PC-3 (cell line): ENCODE measurements around the gene C15orf39. TPM values are rescaled to one million over a fixed set of nuclear protein-coding genes. Genes with fewer than 3 reads are reported as not detected.

ENCODE experiments used
- ATAC-seq: fragments of 200-7000 bp; cut with Tn5 transposase; 2 replicates; pipeline ENCODE4 v1.9.1; 2020; ENCODE audit warnings: mild to moderate bottlenecking, moderate library complexity
- BruUV-seq: library from RNA; stranded (reverse); fragments of 400-500 nt; replicated peaks from 2 replicates; lab custom pipeline; 2021; lab: Mats Ljungman, UMichigan
- CTCF ChIA-PET: fragments of 300-600 bp; sonication (Branson Sonifier 250); formaldehyde crosslinking; loops from one replicate; lab custom pipeline; 2022; ENCODE audit warnings: antibody characterized with exemption; lab: Charles Lee
- POLR2A ChIA-PET: fragments of 300-600 bp; sonication (Branson Sonifier 250); formaldehyde crosslinking; loops from one replicate; lab custom pipeline; 2022; ENCODE audit warnings: antibody characterized with exemption; ENCODE audit not compliant: unreplicated experiment; lab: Charles Lee
- DNase-seq: peaks from one replicate; pipeline ENCODE4 v3.0.0-alpha.2; 2015
- H2AFZ ChIP-seq: fragments of 300-600 bp; sonication (generic); 2 replicates; pipeline ENCODE4 v1.6.0; 2016; ENCODE audit warnings: antibody characterized with exemption, low read length
- H3F3A ChIP-seq: fragments of 300-600 bp; sonication (generic); one replicate; pipeline ENCODE4 v1.6.0; 2017; ENCODE audit warnings: antibody characterized with exemption, low read length, control low read depth, mild to moderate bottlenecking; ENCODE audit not compliant: unreplicated experiment
- H3K27ac ChIP-seq: fragments of 300-600 bp; sonication (generic); 2 replicates; pipeline ENCODE4 v1.5.1; 2016; ENCODE audit warnings: mild to moderate bottlenecking, low read length
- H3K27me3 ChIP-seq: fragments of 300-600 bp; sonication (generic); 2 replicates; pipeline ENCODE4 v1.6.1; 2016; ENCODE audit warnings: low read length, mixed read lengths
- H3K36me3 ChIP-seq: fragments of 300-600 bp; sonication (generic); 2 replicates; pipeline ENCODE4 v1.6.1; 2016; ENCODE audit warnings: low read depth, mixed run types, low read length, mixed read lengths
- H3K4me1 ChIP-seq: fragments of 300-600 bp; sonication (generic); 2 replicates; pipeline ENCODE4 v1.5.1; 2016; ENCODE audit warnings: low read length; ENCODE audit not compliant: insufficient read depth
- H3K4me2 ChIP-seq: fragments of 300-600 bp; sonication (generic); 2 replicates; pipeline ENCODE4 v1.6.0; 2016; ENCODE audit warnings: low read length
- H3K4me3 ChIP-seq: fragments of 300-600 bp; sonication (generic); 2 replicates; pipeline ENCODE4 v1.5.1; 2016; ENCODE audit warnings: mild to moderate bottlenecking, low read length, mixed read lengths
- H3K79me2 ChIP-seq: fragments of 300-600 bp; sonication (generic); 2 replicates; pipeline ENCODE4 v1.6.1; 2017; ENCODE audit warnings: low read length, mixed read lengths
- H3K9ac ChIP-seq: fragments of 300-600 bp; sonication (generic); 2 replicates; pipeline ENCODE4 v1.6.0; 2016; ENCODE audit warnings: mild to moderate bottlenecking, low read length
- H3K9me2 ChIP-seq: fragments of 300-600 bp; sonication (generic); replicated peaks from 2 replicates; pipeline ENCODE4 v1.6.1; 2016; ENCODE audit warnings: mixed run types, low read length, mixed read lengths
- H3K9me3 ChIP-seq: fragments of 300-600 bp; sonication (generic); 2 replicates; pipeline ENCODE4 v1.6.1; 2016; ENCODE audit warnings: low read length, mixed read lengths
- H4K20me1 ChIP-seq: fragments of 300-600 bp; sonication (generic); 2 replicates; pipeline ENCODE4 v1.6.1; 2016; ENCODE audit warnings: low read length, mixed read lengths
- EZH2 ChIP-seq: fragments of 300-600 bp; sonication (generic); IDR thresholded peaks from one replicate; pipeline ENCODE4 v1.6.1; 2017; ENCODE audit warnings: antibody characterized with exemption, mild to moderate bottlenecking, low read length; ENCODE audit not compliant: unreplicated experiment
- EZH2phosphoT487 ChIP-seq: fragments of 300-600 bp; sonication (generic); IDR thresholded peaks from 2 replicates; pipeline ENCODE4 v1.6.1; 2018; ENCODE audit warnings: mild to moderate bottlenecking, antibody characterized with exemption, low read length, borderline replicate concordance
- intact Hi-C: fragments of 100-400 bp; cut with micrococcal nuclease; formaldehyde crosslinking; loops from 2 replicates; pipeline ENCODE4 v1.9.0; 2023
- total RNA-seq: library from RNA; depleted of rRNA; stranded (reverse); fragments of >200 nt; gene quantifications from 2 replicates; pipeline ENCODE4 v1.2.3, GENCODE V29; 2014
- TF ChIP-seq, protein P1 (sequence below): fragments of 300-600 bp; sonication (generic); conservative IDR thresholded peaks from 2 replicates; pipeline ENCODE4 v1.5.1; 2017; ENCODE audit warnings: antibody characterized with exemption, low read depth, mild to moderate bottlenecking, low read length

Gene C15orf39
- total RNA-seq, 1 experiment from 2014 or later: 23.8 TPM

DNA sequence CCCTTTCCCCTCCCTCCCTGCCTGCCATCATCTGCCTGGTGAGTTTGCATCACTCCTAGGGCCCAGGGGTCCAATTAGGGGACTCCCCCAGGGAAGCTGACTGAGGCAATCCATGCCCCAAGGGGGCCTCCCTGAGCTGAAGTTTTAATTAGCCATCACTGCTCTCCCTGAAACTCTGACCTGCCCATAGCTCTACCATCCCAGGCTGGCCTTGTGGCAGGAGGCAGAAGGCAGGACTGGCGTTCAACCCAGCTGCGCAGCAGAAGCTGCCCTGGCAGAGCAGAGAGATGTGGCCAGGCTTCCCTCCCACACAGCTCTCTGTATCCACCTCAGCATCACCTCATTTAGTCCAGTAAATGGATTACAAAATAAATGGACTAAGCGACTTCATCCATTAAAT, 7.7 kb upstream of the C15orf39 start:
- H3K27ac ChIP-seq: no peak overlapping the region
- no TSS peak for BruUV-seq
- intact Hi-C loops: no loop called here

DNA sequence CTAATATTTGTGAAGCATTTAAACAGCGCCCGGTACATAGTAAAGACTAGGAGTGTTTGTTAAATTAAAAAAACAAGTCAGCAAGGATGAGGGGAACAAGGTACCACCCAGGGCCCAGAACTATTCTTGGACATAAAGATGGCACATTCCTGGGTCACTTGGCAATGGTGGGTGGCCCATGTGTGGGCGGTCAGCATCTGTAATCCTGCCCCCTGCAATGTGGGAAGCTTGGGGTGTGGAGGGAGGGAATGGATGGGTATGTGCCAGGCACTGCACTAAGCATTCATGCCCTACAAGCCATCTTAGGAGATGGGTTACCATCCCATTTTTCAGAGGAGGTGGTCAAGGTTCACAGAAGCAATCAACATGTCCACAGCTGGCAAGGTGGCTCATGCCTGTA, 7.3 kb upstream of the C15orf39 start:
- H3K79me2 ChIP-seq: no peaks in the 10 kb centered on the region
- H3K27me3 ChIP-seq: no peaks in the 10 kb centered on the region
- no peak overlapping the region for H3K4me3 ChIP-seq
- ChIA-PET CTCF (no interaction called here), POLR2A (no interaction called here)
- H3K36me3 ChIP-seq: no peaks in the 10 kb centered on the region
- intact Hi-C loops: no loop called here
- no peak overlapping the region for H3K9ac ChIP-seq
- ATAC-seq: no peak
- no peaks in the 10 kb centered on the region for H3K9me3 ChIP-seq
- DNase-seq: no peak
- BruUV-seq: no TSS peak
- no peak overlapping the region for H3K27ac ChIP-seq
- no peaks in the 10 kb centered on the region for H3K4me1 ChIP-seq
- no peaks in the 10 kb centered on the region for H3F3A ChIP-seq
- no peaks in the 10 kb centered on the region for H3K9me2 ChIP-seq
- H2AFZ ChIP-seq: no peak overlapping the region
- TF ChIP-seq, protein P1, sequence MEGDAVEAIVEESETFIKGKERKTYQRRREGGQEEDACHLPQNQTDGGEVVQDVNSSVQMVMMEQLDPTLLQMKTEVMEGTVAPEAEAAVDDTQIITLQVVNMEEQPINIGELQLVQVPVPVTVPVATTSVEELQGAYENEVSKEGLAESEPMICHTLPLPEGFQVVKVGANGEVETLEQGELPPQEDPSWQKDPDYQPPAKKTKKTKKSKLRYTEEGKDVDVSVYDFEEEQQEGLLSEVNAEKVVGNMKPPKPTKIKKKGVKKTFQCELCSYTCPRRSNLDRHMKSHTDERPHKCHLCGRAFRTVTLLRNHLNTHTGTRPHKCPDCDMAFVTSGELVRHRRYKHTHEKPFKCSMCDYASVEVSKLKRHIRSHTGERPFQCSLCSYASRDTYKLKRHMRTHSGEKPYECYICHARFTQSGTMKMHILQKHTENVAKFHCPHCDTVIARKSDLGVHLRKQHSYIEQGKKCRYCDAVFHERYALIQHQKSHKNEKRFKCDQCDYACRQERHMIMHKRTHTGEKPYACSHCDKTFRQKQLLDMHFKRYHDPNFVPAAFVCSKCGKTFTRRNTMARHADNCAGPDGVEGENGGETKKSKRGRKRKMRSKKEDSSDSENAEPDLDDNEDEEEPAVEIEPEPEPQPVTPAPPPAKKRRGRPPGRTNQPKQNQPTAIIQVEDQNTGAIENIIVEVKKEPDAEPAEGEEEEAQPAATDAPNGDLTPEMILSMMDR: no peak
- no peak for TF ChIP-seq EZH2
- no peak for TF ChIP-seq EZH2phosphoT487
- H3K4me2 ChIP-seq: no peak overlapping the region
- no peaks in the 10 kb centered on the region for H4K20me1 ChIP-seq

More for the DNA sequence above, 7.7 kb upstream of the C15orf39 start:
- DNase-seq: no peak
- no peaks in the 10 kb centered on the region for H3K36me3 ChIP-seq
- no peak for TF ChIP-seq EZH2phosphoT487
- TF ChIP-seq, protein P1: no peak
- TF ChIP-seq EZH2: no peak
- H4K20me1 ChIP-seq: no peaks in the 10 kb centered on the region
- no peak for ATAC-seq
- no peak overlapping the region for H2AFZ ChIP-seq
- H3F3A ChIP-seq: no peaks in the 10 kb centered on the region
- no peak overlapping the region for H3K4me3 ChIP-seq
- no peaks in the 10 kb centered on the region for H3K79me2 ChIP-seq
- ChIA-PET POLR2A (no interaction called here), CTCF (no interaction called here)
- H3K4me1 ChIP-seq: no peaks in the 10 kb centered on the region
- no peaks in the 10 kb centered on the region for H3K27me3 ChIP-seq
- no peaks in the 10 kb centered on the region for H3K9me3 ChIP-seq
- H3K4me2 ChIP-seq: no peak overlapping the region
- H3K9me2 ChIP-seq: no peaks in the 10 kb centered on the region
- H3K9ac ChIP-seq: no peak overlapping the region

DNA sequence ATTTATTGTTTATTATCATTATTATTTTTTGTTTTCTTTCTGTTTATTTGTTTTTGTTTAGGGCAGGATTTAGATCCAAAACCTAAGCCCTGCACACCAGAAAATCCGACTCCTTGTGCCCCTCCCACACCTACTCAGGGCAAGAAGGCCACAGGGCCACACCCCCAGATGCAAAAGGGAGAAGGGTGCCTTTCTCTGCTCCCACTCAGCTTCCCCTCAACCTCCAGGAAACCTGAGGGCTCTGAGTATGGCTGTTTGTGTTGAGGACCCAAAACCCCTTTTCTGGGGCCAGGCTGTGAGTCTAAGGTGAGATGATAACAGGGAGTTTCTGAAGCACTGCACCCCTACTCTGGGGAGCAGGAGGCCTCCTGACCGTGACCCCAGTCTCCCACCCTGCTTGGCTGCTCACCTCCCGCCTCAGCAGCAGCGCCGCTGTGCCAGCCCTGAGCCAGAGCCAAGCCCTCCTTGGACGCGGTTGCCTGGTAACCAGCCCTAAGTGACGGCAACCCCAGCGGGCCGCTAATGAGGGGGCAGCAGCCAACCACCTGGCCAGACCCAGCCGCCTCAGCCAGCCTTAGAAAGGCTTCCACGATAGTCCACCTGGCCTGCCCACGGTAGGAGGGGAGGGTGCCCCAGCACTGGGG, 6.4 kb upstream of the C15orf39 start:
- intact Hi-C loops: no loop called here

More for the DNA sequence above, 6.4 kb upstream of the C15orf39 start:
- Histone ChIP-seq H3K4me3 (no peak overlapping the region), H3K9me3 (no peaks in the 10 kb centered on the region), H3K9me2 (no peaks in the 10 kb centered on the region), H3K27ac (no peak overlapping the region), H3K27me3 (no peaks in the 10 kb centered on the region), H3K4me1 (peaks cover 2% of the 10 kb centered on the region), H2AFZ (no peak overlapping the region), H3K9ac (no peak overlapping the region), H3K4me2 (no peak overlapping the region), H3K36me3 (no peaks in the 10 kb centered on the region), H4K20me1 (no peaks in the 10 kb centered on the region), H3F3A (no peaks in the 10 kb centered on the region), H3K79me2 (no peaks in the 10 kb centered on the region)
- POLR2A ChIA-PET: no interaction called here
- no peak for TF ChIP-seq EZH2phosphoT487
- TF ChIP-seq, protein P1: no peak
- no peak for TF ChIP-seq EZH2
- no peak for DNase-seq
- CTCF ChIA-PET: no interaction called here
- no peak for ATAC-seq
- no TSS peak for BruUV-seq
